Measurements from ENCODE around the gene MAP3K6. TPM values are rescaled to one million over a fixed set of nuclear protein-coding genes. Genes with fewer than 3 reads are reported as not detected.

MAP3K6 gene
- total RNA-seq, 6 experiments from 2014 or later: 4.3 to 14.9 (median 5.6) TPM

- intact Hi-C loops (cut with DNase I): no loop called here
- Histone ChIP-seq H3K27me3 (no peaks in the 10 kb centered on the region), H3K9me3 (no peaks in the 10 kb centered on the region), H3K27ac (no peak overlapping the region), H3K36me3 (no peaks in the 10 kb centered on the region), H3K4me1 (peaks cover 0 to 8% (median 0%) of the 10 kb centered on the region in 4 donors), H3K4me3 (peak overlapping the region; percentile 2 to 32 (median 31))
- TF ChIP-seq CTCF (IDR thresholded peaks at IDR 0.05): no peak
- no peak for TF ChIP-seq POLR2A (IDR thresholded peaks at IDR 0.05)
- no peak for DNase-seq
- peak; percentile 52 to 71 (median 60) for ATAC-seq
- 53% methylated on average over 3 of the region's 51 CpGs for WGBS (ENCODE audit: insufficient coverage, low coverage, low lambda C conversion rate, missing lambda C conversion rate)
These were observed 17.6 kb downstream of the MAP3K6 start for GRCh38 chr1:27348861-27349783.

GRCh38 chr1:27346991-27347624 lies 19.7 kb downstream of the MAP3K6 start:
- intact Hi-C loops (cut with DNase I): no loop called here
- no peak for TF ChIP-seq POLR2A (IDR thresholded peaks at IDR 0.05)
- no peak for TF ChIP-seq CTCF (IDR thresholded peaks at IDR 0.05)
- H3K4me3 ChIP-seq: no peak overlapping the region
- no peak for ATAC-seq
- H3K4me1 ChIP-seq: peaks cover 0 to 8% (median 0%) of the 10 kb centered on the region in 4 donors
- no peaks in the 10 kb centered on the region for H3K36me3 ChIP-seq
- DNase-seq: no peak
- no peaks in the 10 kb centered on the region for H3K27me3 ChIP-seq
- H3K9me3 ChIP-seq: no peaks in the 10 kb centered on the region
- H3K27ac ChIP-seq: no peak overlapping the region
- no CpG with 5 or more reads among the region's 14 CpGs for WGBS (ENCODE audit: insufficient coverage, low coverage, low lambda C conversion rate, missing lambda C conversion rate)

GRCh38 chr1:27346357-27346756 lies 20.4 kb downstream of the MAP3K6 start:
- TF ChIP-seq POLR2A (IDR thresholded peaks at IDR 0.05) (no peak), CTCF (IDR thresholded peaks at IDR 0.05) (no peak)
- no peak overlapping the region for H3K4me3 ChIP-seq
- no peak overlapping the region for H3K27ac ChIP-seq
- peaks cover 0 to 8% (median 0%) of the 10 kb centered on the region in 4 donors for H3K4me1 ChIP-seq
- DNase-seq: no peak
- H3K27me3 ChIP-seq: no peaks in the 10 kb centered on the region
- no peaks in the 10 kb centered on the region for H3K9me3 ChIP-seq
- intact Hi-C loops (cut with DNase I): no loop called here
- H3K36me3 ChIP-seq: no peaks in the 10 kb centered on the region
- ATAC-seq: no peak
- WGBS (ENCODE audit: insufficient coverage, low coverage, low lambda C conversion rate, missing lambda C conversion rate): 92% methylated on average over 4 of the region's 8 CpGs

GRCh38 chr1:27345272-27345671 lies 21.5 kb downstream of the MAP3K6 start:
- DNase-seq (no peak), ATAC-seq (no peak)
- Histone ChIP-seq H3K4me1 (peaks cover 0 to 8% (median 0%) of the 10 kb centered on the region in 4 donors), H3K36me3 (no peaks in the 10 kb centered on the region), H3K27ac (no peak overlapping the region), H3K27me3 (no peaks in the 10 kb centered on the region), H3K4me3 (no peak overlapping the region), H3K9me3 (no peaks in the 10 kb centered on the region)
- intact Hi-C loops (cut with DNase I): no loop called here
- TF ChIP-seq CTCF (IDR thresholded peaks at IDR 0.05) (no peak), POLR2A (IDR thresholded peaks at IDR 0.05) (no peak)
- WGBS (ENCODE audit: insufficient coverage, low coverage, low lambda C conversion rate, missing lambda C conversion rate): no CpG with 5 or more reads among the region's 12 CpGs
